ENCODE measurements around the gene IL36G. TPM values are rescaled to one million over a fixed set of nuclear protein-coding genes. Genes with fewer than 3 reads are reported as not detected.
"Not testable (repeated sequence)": the region's sequence is repeated elsewhere in the genome, so short reads cannot be mapped to it uniquely, and the experiment has no call there.

Gene IL36G
- not detected for total RNA-seq

GRCh38 chr2:112977559-112978056, at the start of gene IL36G:
TSS of gene IL36G (plus strand) at chr2:112978006. CDS start at chr2:112978639, 633 bp downstream.
- no peak for DNase-seq (ENCODE audit: low read depth in 2 of 3, low spot score in 2 of 3)

DNA sequence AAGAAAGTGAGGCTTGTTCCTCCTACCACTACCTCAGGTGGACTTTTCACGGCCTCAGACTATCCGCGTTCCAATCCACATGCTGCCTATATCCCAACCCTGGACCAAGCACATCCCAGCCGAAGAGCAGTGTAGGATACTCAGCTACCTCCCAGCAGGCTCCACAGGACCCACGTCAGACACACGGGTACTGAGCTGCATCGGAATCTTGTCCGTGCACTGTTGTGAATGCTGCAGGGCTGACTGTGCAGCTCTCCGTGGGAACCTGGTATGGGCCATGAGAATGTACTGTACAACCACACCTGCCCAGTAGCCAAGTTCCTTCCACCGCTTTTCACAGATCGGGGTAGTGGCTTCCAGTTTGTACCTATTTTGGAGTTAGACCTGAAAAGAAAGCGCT, 44.5 kb upstream of the IL36G start:
- DNase-seq (ENCODE audit: low read depth in 2 of 3, low spot score in 2 of 3): no peak

GRCh38 chr2:112934117-112934516, 43.7 kb upstream of the IL36G start:
- not testable (repeated sequence) for DNase-seq (ENCODE audit: low read depth in 2 of 3, low spot score in 2 of 3)

DNA sequence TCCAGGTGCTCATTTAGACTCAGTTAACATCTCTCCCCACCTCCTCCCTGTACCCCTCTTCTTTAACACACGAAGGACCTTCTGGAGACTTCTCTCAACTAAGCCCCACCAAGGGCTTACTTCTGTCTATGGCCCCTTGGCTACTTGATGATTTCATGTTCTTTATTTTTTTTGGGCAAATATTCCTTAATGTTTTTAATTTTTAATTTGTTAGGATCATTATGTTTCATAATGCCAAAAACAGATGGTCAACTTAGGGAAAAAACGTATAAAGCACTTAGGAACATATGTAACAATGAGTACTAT, 40.9 kb upstream of the IL36G start:
- DNase-seq (ENCODE audit: low read depth in 2 of 3, low spot score in 2 of 3): no peak

DNA sequence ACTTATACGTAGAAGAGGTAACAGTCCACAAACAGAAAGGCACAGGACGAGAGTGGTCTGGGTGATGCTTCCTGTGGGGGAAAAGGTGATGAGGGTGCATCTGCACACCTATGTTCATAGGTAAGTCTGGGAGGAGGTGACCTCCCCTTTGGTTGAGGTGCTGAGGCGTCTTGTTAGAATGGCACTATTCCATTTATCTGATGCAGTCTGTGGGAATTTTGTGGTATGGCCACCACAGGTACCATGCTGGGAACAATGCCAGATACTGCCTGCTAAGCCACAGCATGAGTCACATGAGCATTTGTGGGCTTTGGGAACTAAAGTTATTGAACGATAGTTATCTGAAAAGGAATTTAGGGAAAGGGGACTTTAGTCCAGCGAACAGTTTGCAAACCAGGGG, 38.9 kb upstream of the IL36G start:
- peak in 1 of 3 donors; percentile 24 for DNase-seq (ENCODE audit: low read depth in 2 of 3, low spot score in 2 of 3)

DNA sequence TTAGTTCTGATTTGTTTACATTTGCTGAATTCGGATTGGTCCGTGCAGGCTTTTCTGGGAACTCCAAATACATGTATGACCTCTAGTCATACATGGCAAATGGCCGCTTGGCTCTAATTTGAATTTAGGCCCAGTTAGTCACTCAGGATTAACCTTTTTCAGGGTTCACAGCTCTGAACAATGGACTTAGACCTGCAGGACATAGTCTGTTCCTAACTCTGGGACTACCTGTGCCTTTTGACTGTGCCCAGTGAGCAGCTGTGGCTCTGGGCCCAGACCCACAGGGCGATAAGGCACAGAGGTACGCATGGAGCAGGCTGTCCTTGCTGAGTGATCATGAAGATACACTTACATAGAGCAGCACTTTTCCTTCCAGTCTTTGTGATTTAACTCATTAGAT, 38.4 kb upstream of the IL36G start:
- DNase-seq (ENCODE audit: low read depth in 2 of 3, low spot score in 2 of 3): no peak

DNA sequence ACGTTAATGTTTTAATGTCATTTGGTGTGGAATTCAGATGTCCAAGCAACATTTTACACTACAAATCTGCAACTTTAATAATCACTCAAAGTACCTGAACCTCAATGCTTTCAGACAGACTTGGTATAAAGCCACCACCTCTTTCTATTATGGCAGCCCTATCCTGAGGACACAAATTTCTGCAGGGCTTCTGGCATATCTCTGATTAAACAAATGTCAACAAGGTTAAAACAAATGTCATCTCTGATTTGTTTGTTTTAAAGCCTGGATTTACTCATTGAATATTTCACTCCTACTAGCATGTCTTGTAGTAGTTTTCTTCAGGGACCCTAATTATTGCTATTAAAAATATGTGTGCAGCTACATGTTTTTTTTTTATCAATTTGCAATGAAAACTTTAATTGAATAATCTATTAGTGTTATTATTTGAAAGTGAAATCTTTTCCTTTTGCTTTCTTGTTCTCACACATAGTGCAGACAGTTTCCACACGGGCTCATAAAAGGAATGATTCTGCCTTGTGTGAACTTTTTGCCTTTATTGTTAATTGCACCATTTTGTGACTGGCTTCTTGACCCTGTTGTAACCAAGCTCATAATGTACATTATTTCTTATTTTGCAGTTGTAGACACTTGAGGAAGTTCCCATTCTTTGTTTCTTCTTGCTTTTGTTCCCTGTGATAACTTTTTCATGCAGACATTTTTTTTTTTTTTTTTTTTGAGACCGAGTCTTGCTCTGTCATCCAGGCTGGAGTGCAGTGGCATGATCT, 36.8 kb upstream of the IL36G start:
- DNase-seq (ENCODE audit: low read depth in 2 of 3, low spot score in 2 of 3): no peak

- DNase-seq (ENCODE audit: low read depth in 2 of 3, low spot score in 2 of 3): peak; percentile 6 to 90 (median 81)
Observed at GRCh38 chr2:112941753-112942653, 35.8 kb upstream of the IL36G start.

GRCh38 chr2:112942654-112943002, 35.2 kb upstream of the IL36G start:
- DNase-seq (ENCODE audit: low read depth in 2 of 3, low spot score in 2 of 3): no peak

GRCh38 chr2:112944971-112945370, 32.8 kb upstream of the IL36G start:
- no peak for DNase-seq (ENCODE audit: low read depth in 2 of 3, low spot score in 2 of 3)

- DNase-seq (ENCODE audit: low read depth in 2 of 3, low spot score in 2 of 3): no peak
Observed at GRCh38 chr2:112946086-112946485, 31.7 kb upstream of the IL36G start.

DNA sequence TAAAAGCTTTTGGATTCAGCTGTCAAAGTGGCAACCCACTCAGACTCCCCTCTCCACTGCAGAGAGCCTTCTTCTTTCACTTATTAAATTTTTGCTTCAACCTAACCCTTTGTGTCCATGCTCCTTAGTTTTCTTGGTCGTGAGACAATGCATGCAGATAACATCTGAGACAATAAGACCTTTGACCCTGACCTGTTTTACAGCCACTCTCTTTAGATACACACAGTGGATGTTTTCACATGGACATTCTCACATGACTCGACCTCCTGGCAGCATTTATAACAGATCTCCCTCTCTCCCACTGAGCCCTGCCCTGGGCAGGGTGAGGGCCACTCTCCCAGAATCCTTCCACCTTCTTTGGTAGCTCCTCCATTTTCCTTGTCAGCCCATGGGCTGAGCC, 30.4 kb upstream of the IL36G start:
- DNase-seq (ENCODE audit: low read depth in 2 of 3, low spot score in 2 of 3): no peak

DNA sequence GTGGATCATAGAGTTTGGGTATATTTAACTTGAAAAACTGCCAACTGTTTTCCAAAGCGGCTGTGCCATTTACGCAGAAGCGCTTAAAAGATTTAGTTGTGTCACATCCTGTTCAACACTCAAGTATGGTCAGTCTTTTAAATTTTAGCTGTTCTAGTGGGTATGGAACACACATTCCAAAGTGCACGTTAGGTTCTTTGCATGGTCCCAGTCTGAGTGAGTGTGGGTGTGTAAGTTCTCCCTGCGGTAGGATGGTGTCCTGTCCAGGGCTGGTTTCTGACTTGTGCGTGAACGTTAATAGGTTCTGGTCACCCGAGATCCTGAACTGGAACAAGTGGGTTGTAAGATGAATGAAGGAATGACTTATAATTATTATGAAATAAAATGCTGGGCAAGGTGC, 28.4 kb upstream of the IL36G start:
- DNase-seq (ENCODE audit: low read depth in 2 of 3, low spot score in 2 of 3): no peak

DNA sequence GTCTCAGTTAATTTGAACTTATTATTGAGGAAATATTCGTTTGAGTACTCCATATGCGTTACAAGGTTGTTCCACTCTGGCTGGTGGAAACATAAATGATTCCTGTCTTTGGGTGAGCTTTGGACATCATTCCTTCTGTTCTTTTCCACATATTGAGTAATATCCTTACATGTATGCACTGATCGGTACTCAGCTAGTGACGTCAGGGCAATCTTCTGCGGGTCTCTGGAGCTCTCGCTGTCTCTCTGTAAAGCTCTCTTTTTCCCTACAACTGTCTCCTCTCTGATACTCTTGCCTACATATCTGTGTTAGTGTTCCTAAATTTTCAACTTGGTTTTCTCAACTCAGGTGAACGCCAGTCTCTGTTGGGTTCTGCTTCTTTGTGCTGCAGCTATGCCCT, 23.4 kb upstream of the IL36G start:
- DNase-seq (ENCODE audit: low read depth in 2 of 3, low spot score in 2 of 3): no peak

GRCh38 chr2:112957511-112957910, 20.3 kb upstream of the IL36G start:
- no peak for DNase-seq (ENCODE audit: low read depth in 2 of 3, low spot score in 2 of 3)

DNA sequence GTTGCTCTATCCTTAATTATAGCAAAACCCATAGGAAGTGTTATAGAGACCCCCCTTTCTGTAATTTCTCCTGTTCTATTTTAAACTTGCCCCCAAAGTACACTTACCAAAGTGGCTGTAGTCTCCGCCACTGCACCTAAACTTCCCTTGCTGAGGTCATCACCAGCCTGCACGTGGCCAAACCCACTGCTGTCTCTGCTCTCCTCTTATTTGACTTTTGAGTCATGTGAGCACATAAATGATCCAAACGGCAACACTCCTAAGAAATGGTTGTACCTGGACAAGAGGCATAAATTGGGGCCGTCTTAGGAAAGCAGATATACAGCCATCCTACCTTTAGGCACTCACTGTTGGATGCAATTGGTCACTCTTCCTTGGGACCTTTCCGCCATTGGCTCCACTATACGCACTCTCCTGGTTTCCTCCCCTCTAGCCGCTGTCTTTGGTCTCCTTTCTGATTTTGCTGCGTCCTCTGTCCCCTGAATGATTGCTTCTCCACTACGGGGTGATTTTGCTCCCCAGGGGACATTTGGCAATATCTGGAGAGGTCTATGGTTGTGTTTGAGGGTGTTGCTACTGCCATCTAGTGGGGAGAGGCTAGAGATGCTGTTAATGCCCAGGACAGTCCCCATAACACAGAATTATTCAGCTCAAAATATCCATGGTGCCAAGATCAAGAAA, 19.2 kb upstream of the IL36G start:
- DNase-seq (ENCODE audit: low read depth in 2 of 3, low spot score in 2 of 3): peak; percentile 19 to 83 (median 57)

GRCh38 chr2:112959109-112959812, 18.5 kb upstream of the IL36G start:
- peak in 1 of 3 donors; percentile 29 for DNase-seq (ENCODE audit: low read depth in 2 of 3, low spot score in 2 of 3)

GRCh38 chr2:112960230-112960825, 17.5 kb upstream of the IL36G start:
- no peak for DNase-seq (ENCODE audit: low read depth in 2 of 3, low spot score in 2 of 3)

- no peak for DNase-seq (ENCODE audit: low read depth in 2 of 3, low spot score in 2 of 3)
Observed at GRCh38 chr2:112962308-112963175, 15.3 kb upstream of the IL36G start.

All from hematopoietic multipotent progenitor cell (in vitro differentiated cells).